GM19043 (cell line): ENCODE measurements around the gene ZNF585A.

Experiments
- ATAC-seq: cut with Tn5 transposase; IDR thresholded peaks from one replicate; pipeline ENCODE4 v1.9.1; 2021; ENCODE audit warnings: low read depth; ENCODE audit not compliant: unreplicated experiment

The ZNF585A gene

DNA sequence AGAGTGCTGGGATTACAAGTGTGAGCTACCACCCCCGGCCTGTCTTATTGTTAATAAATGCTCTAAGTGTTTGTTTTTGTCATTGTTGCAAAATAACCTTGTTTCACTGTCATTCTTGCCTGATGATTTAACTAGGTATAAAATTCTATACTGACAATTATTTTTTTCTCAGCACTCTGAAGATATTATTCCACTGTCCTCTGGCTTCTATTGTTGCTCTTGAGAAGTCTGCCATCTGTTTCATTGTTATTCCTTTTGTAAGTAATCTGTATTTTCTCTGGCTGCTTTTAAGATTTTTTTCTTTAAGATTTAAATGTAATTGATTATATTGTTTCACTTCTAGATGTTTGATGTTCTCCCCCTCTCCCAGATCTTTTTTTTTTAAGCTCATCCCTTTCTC, 76.6 kb downstream of the ZNF585A start:
- no peak for ATAC-seq
